NB4 (cell line): ENCODE results near the gene TWSG1.
"Not testable (repeated sequence)": the region's sequence is repeated elsewhere in the genome, so short reads cannot be mapped to it uniquely, and the experiment has no call there.

Experiments
- DNase-seq: peaks from one replicate; pipeline ENCODE4 v3.0.0; 2010; ENCODE audit warnings: low read depth
- H3K4me3 ChIP-seq: one replicate; pipeline ENCODE4 v1.5.1; 2011; ENCODE audit warnings: mild to moderate bottlenecking, low read depth, low read length, moderate library complexity
- CTCF ChIP-seq: IDR thresholded peaks from one replicate; pipeline ENCODE4 v1.5.1; 2012; ENCODE audit warnings: low read depth, low read length
- MYC ChIP-seq: IDR thresholded peaks from 2 replicates; pipeline ENCODE4 v1.6.1; 2011; ENCODE audit warnings: low read depth, low read length
- POLR2A ChIP-seq: IDR thresholded peaks from 2 replicates; pipeline ENCODE4 v1.6.1; 2011; ENCODE audit warnings: mild to moderate bottlenecking; ENCODE audit not compliant: insufficient read length; ENCODE audit errors: extremely low read depth
- TF ChIP-seq, protein P1 (sequence below): IDR thresholded peaks from 2 replicates; pipeline ENCODE4 v1.6.1; 2011; ENCODE audit warnings: low read depth, low read length

TWSG1 gene

DNA sequence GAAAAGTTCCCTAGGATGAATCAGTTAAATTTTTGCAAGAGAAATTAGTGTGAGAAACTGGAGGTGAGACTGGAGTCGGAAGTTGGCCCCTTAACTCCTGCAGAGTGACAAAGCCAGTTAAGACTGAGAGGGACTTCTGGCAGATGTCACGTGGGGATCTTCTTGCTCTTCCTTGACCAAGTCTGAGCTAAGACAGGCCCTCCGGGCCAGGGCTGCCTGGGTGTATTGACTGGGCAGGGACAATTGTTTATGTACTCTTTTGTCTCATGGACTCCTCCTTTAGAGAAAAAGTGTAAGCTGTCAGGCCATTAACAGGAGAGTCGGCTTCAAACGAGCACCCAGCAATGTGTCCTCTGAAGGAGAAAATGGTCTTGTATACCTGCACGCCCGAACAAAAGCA is 92.2 kb downstream of the TWSG1 start:
- no peak overlapping the region for H3K4me3 ChIP-seq
- no peak for DNase-seq
- TF ChIP-seq, protein P1, sequence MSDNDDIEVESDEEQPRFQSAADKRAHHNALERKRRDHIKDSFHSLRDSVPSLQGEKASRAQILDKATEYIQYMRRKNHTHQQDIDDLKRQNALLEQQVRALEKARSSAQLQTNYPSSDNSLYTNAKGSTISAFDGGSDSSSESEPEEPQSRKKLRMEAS, result no peak
- TF ChIP-seq MYC, result no peak
- TF ChIP-seq CTCF, result no peak

DNA sequence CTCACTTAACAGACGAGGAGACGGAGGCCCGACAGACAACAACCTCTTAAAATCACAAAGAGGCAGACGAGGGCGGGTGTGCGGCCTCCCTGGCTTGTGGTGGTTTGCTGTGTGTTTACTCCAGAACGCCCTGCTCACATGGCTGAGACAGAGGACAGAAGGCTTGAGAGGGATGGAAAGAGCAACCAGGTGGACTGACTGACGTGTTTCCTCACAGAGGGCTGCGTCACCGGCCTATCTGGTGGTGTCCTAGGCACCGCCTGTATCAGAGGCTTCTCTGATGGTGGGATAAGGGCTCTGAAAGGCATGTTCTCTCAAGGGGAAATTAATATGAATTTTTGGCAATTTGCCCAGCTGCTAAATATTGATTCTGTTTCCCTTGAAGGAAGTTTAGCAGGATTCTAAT is 93.7 kb downstream of the TWSG1 start:
- TF ChIP-seq MYC (no peak), POLR2A (no peak), CTCF (no peak)
- TF ChIP-seq, protein P1, result no peak
- H3K4me3 ChIP-seq, result no peak overlapping the region
- no peak for DNase-seq

GRCh38 chr18:9428862-9429661 is 94.5 kb downstream of the TWSG1 start:
- DNase-seq, result no peak
- TF ChIP-seq, protein P1, result no peak
- TF ChIP-seq POLR2A (no peak), MYC (no peak), CTCF (no peak)
- H3K4me3 ChIP-seq, result no peak overlapping the region

DNA sequence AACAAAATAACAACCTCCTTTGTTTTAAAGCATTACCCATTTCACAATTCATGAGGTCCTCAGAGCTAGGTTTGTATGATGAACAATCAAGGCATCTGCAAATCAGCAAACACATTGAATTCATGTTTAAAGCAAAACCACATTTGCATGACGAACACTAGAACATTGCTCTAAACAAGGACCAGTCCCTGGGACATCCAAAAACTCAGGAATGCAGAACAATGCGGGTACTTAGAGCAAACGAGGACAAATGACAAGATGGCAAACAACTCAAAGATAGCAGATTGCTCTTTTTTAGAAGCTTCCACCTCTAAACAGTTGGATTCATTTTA is 95.1 kb downstream of the TWSG1 start:
- DNase-seq, result no peak
- H3K4me3 ChIP-seq, result no peak overlapping the region
- TF ChIP-seq CTCF (no peak), POLR2A (no peak), MYC (no peak)
- TF ChIP-seq, protein P1, result no peak

DNA sequence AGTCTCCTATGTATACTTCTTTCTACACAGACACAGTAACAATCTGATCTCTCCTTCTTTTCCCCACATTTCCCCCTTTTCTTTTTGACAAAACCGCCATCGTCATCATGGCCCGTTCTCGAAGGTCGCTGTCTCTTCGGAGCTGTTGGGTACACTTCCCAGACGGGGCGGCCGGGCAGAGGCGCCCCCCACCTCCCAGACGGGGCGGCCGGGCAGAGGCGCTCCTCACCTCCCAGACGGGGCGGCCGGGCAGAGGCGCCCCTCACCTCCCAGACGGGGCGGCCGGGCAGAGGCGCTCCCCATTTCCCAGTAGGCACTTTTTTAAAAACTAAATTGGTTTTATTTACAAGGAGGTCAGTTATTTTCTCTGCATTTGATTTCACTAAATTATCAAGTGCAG is 95.7 kb downstream of the TWSG1 start:
- not testable (repeated sequence) for H3K4me3 ChIP-seq, DNase-seq

DNA sequence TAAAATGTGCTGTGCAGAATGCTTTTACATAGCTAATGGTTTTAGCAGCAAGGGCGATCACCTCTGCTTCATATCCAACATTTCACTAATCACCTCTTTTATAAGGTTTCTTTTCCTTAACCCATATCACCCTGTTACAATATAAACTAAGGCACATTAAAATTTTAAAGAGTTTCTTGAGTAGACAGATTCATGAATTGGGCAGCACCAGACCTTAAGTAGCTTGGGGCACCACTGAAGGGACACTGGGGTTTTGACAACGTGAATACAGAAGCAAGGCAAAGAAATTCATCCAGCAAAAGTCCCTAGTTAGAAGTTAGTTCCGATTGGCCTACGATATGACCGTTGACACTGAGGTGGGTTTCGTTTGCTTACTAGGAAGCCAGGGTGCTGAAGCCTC is 96.7 kb downstream of the TWSG1 start:
- no peak for TF ChIP-seq CTCF
- TF ChIP-seq, protein P1, result no peak
- no peak for TF ChIP-seq POLR2A
- no peak for TF ChIP-seq MYC

GRCh38 chr18:9433122-9433521 is 98.5 kb downstream of the TWSG1 start:
- peak; percentile 42 for DNase-seq

More for the DNA sequence above, 96.7 kb downstream of the TWSG1 start:
- no peak for DNase-seq
- no peak overlapping the region for H3K4me3 ChIP-seq

More at GRCh38 chr18:9433122-9433521, 98.5 kb downstream of the TWSG1 start:
- not testable (repeated sequence) for H3K4me3 ChIP-seq
